A673 (cell line): Measurements from ENCODE around the gene TBC1D5. TPM values are rescaled to one million over a fixed set of nuclear protein-coding genes. Genes with fewer than 3 reads are reported as not detected.

ENCODE experiments used
- BruUV-seq: library from RNA; stranded (reverse); fragments of 400-500 nt; replicated peaks from 2 replicates; lab custom pipeline; 2021; lab: Mats Ljungman, UMichigan
- CTCF ChIA-PET: fragments of 300-600 bp; sonication (Branson Sonifier 250); formaldehyde crosslinking; loops from one replicate; lab custom pipeline; 2022; ENCODE audit warnings: antibody characterized with exemption; lab: Charles Lee
- POLR2A ChIA-PET: fragments of 300-600 bp; sonication (Branson Sonifier 250); formaldehyde crosslinking; loops from one replicate; lab custom pipeline; 2022; ENCODE audit warnings: antibody characterized with exemption; ENCODE audit not compliant: low non-redundant PET; lab: Charles Lee
- DNase-seq: peaks from one replicate; pipeline ENCODE4 v3.0.0-alpha.2; 2015; ENCODE audit warnings: low spot score
- H3K27ac ChIP-seq: fragments of 200-600 bp; sonication (generic); 2 replicates; pipeline ENCODE4 v1.5.1; 2016; ENCODE audit warnings: mixed run types, low read depth, mild to moderate bottlenecking, mixed read lengths, antibody characterized with exemption, low read length; ENCODE audit not compliant: poor library complexity, severe bottlenecking
- H3K27me3 ChIP-seq: fragments of 200-600 bp; sonication (generic); replicated peaks from 2 replicates; pipeline ENCODE4 v1.6.1; 2017; ENCODE audit warnings: mixed run types, low read depth, mild to moderate bottlenecking, mixed read lengths, antibody characterized with exemption, low read length; ENCODE audit not compliant: insufficient read depth, poor library complexity
- H3K36me3 ChIP-seq: fragments of 200-600 bp; sonication (generic); 2 replicates; pipeline ENCODE4 v1.6.1; 2016; ENCODE audit warnings: mixed run types, mild to moderate bottlenecking, mixed read lengths, antibody characterized with exemption, low read length; ENCODE audit not compliant: insufficient read depth, poor library complexity, severe bottlenecking
- H3K4me1 ChIP-seq: fragments of 200-600 bp; sonication (generic); 2 replicates; pipeline ENCODE4 v1.6.1; 2017; ENCODE audit warnings: mixed run types, mild to moderate bottlenecking, mixed read lengths, antibody characterized with exemption, low read length; ENCODE audit not compliant: insufficient read depth, poor library complexity, severe bottlenecking
- H3K4me3 ChIP-seq: fragments of 200-600 bp; sonication (generic); 2 replicates; pipeline ENCODE4 v1.5.1; 2016; ENCODE audit warnings: low read depth, mixed run types, mild to moderate bottlenecking, mixed read lengths, low read length; ENCODE audit not compliant: poor library complexity, severe bottlenecking
- H3K9me3 ChIP-seq: fragments of 200-600 bp; sonication (generic); 2 replicates; pipeline ENCODE4 v1.6.1; 2016; ENCODE audit warnings: mixed run types, low read depth, mild to moderate bottlenecking, mixed read lengths, antibody characterized with exemption, low read length; ENCODE audit not compliant: poor library complexity, severe bottlenecking
- EZH2 ChIP-seq: fragments of 200-600 bp; sonication (generic); IDR thresholded peaks from 2 replicates; pipeline ENCODE4 v1.6.1; 2017; ENCODE audit warnings: borderline replicate concordance, low read depth, mild to moderate bottlenecking, mixed read lengths, antibody characterized with exemption, low read length; ENCODE audit not compliant: poor library complexity, severe bottlenecking
- intact Hi-C: fragments of 100-400 bp; cut with micrococcal nuclease; formaldehyde crosslinking; loops from one replicate; pipeline ENCODE4 v1.10.0; 2022; ENCODE audit not compliant: unreplicated experiment
- total RNA-seq: library from RNA; stranded (reverse); gene quantifications from 2 replicates; pipeline ENCODE4 v1.2.3, GENCODE V29; 2021
- TF ChIP-seq, protein P1 (sequence below): fragments of 300-800, 200-600 bp; sonication (generic); conservative IDR thresholded peaks from 2 replicates; pipeline ENCODE4 v1.5.1; 2017; ENCODE audit warnings: low read depth, mild to moderate bottlenecking, antibody characterized with exemption, low read length, moderate library complexity, mixed read lengths

TBC1D5 gene
- total RNA-seq, 1 experiment from 2014 or later: 40.7 TPM

GRCh38 chr3:17261627-17262369 lies 480.6 kb downstream of the TBC1D5 start:
- ChIA-PET POLR2A (no interaction called here), CTCF (interaction anchor here (0.7 kb wide), 1 partner anchor 476 kb away, joined by 6 read pairs; no protein-coding TSS in a partner anchor)
- BruUV-seq: no TSS peak
- Histone ChIP-seq H3K9me3 (no peaks in the 10 kb centered on the region), H3K4me1 (no peaks in the 10 kb centered on the region), H3K36me3 (no peaks in the 10 kb centered on the region), H3K27ac (no peak overlapping the region), H3K4me3 (no peak overlapping the region), H3K27me3 (no peaks in the 10 kb centered on the region)
- no peak for DNase-seq
- TF ChIP-seq, protein P1, sequence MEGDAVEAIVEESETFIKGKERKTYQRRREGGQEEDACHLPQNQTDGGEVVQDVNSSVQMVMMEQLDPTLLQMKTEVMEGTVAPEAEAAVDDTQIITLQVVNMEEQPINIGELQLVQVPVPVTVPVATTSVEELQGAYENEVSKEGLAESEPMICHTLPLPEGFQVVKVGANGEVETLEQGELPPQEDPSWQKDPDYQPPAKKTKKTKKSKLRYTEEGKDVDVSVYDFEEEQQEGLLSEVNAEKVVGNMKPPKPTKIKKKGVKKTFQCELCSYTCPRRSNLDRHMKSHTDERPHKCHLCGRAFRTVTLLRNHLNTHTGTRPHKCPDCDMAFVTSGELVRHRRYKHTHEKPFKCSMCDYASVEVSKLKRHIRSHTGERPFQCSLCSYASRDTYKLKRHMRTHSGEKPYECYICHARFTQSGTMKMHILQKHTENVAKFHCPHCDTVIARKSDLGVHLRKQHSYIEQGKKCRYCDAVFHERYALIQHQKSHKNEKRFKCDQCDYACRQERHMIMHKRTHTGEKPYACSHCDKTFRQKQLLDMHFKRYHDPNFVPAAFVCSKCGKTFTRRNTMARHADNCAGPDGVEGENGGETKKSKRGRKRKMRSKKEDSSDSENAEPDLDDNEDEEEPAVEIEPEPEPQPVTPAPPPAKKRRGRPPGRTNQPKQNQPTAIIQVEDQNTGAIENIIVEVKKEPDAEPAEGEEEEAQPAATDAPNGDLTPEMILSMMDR: no peak
- TF ChIP-seq EZH2: no peak
- intact Hi-C loops: no loop called here

- Histone ChIP-seq H3K27me3 (no peaks in the 10 kb centered on the region), H3K4me3 (no peak overlapping the region), H3K9me3 (no peaks in the 10 kb centered on the region), H3K27ac (no peak overlapping the region), H3K4me1 (no peaks in the 10 kb centered on the region), H3K36me3 (no peaks in the 10 kb centered on the region)
- no peak for DNase-seq
- TF ChIP-seq, protein P1: no peak
- TF ChIP-seq EZH2: no peak
- no TSS peak for BruUV-seq
- ChIA-PET CTCF (no interaction called here), POLR2A (no interaction called here)
- intact Hi-C loops: no loop called here
Observed at GRCh38 chr3:17260257-17260656, 482.2 kb downstream of the TBC1D5 start.

GRCh38 chr3:17259685-17260084 lies 482.7 kb downstream of the TBC1D5 start:
- intact Hi-C loops: loop anchor here (5.0 kb wide), 1 partner anchor 583 kb away; no protein-coding TSS in a partner anchor
- CTCF ChIA-PET: interaction anchor here (0.6 kb wide), 1 partner anchor 626 kb away, joined by 3 read pairs; no protein-coding TSS in a partner anchor
- no peak overlapping the region for H3K4me3 ChIP-seq

More at GRCh38 chr3:17259685-17260084, 482.7 kb downstream of the TBC1D5 start:
- Histone ChIP-seq H3K27me3 (no peaks in the 10 kb centered on the region), H3K27ac (no peak overlapping the region), H3K9me3 (no peaks in the 10 kb centered on the region), H3K4me1 (no peaks in the 10 kb centered on the region), H3K36me3 (no peaks in the 10 kb centered on the region)
- BruUV-seq: no TSS peak
- POLR2A ChIA-PET: no interaction called here
- DNase-seq: no peak
- no peak for TF ChIP-seq EZH2
- TF ChIP-seq, protein P1: no peak
